DLD1 (cell line): ENCODE measurements around the gene RCL1.
"Not testable (repeated sequence)": the region's sequence is repeated elsewhere in the genome, so short reads cannot be mapped to it uniquely, and the experiment has no call there.

Experiments used
- in situ Hi-C: cut with HindIII; loops from 2 replicates; pipeline ENCODE4 v1.10.0; 2017; ENCODE audit warnings: low sequenced_read_pairs

RCL1 gene

GRCh38 chr9:4792572-4793458 lies at the start of gene RCL1:
Gene RCL1 (plus strand): TSS chr9:4792944. CDS start chr9:4793092, 148 bp downstream.
- in situ Hi-C loops: no loop called here

- in situ Hi-C loops: no loop called here
These were observed 49.4 kb upstream of the RCL1 start for GRCh38 chr9:4743131-4743875.

- in situ Hi-C loops: no loop called here
These were observed 46.3 kb upstream of the RCL1 start for GRCh38 chr9:4746278-4747030.

- in situ Hi-C loops: no loop called here
These were observed 44.1 kb upstream of the RCL1 start for GRCh38 chr9:4748612-4749011.

GRCh38 chr9:4750023-4750673 lies 42.6 kb upstream of the RCL1 start:
- in situ Hi-C loops: no loop called here

- in situ Hi-C loops: not testable (repeated sequence)
These were observed 38.2 kb upstream of the RCL1 start for GRCh38 chr9:4754530-4754929.

- in situ Hi-C loops: no loop called here
These were observed 37.6 kb upstream of the RCL1 start for GRCh38 chr9:4755026-4755609.

- in situ Hi-C loops: no loop called here
These were observed 36.3 kb upstream of the RCL1 start for GRCh38 chr9:4756420-4756819.

- in situ Hi-C loops: no loop called here
These were observed 32.6 kb upstream of the RCL1 start for GRCh38 chr9:4760122-4760521.

GRCh38 chr9:4762108-4762885 lies 30.4 kb upstream of the RCL1 start:
- in situ Hi-C loops: no loop called here

- in situ Hi-C loops: no loop called here
These were observed 29.7 kb upstream of the RCL1 start for GRCh38 chr9:4762886-4763541.

- in situ Hi-C loops: no loop called here
These were observed 28.7 kb upstream of the RCL1 start for GRCh38 chr9:4764033-4764432.

GRCh38 chr9:4768681-4769080 lies 24.1 kb upstream of the RCL1 start:
- in situ Hi-C loops: no loop called here

- in situ Hi-C loops: no loop called here
These were observed 23.2 kb upstream of the RCL1 start for GRCh38 chr9:4769321-4770080.

- in situ Hi-C loops: no loop called here
These were observed 21.0 kb upstream of the RCL1 start for GRCh38 chr9:4771788-4772187.

- in situ Hi-C loops: no loop called here
These were observed 18.5 kb upstream of the RCL1 start for GRCh38 chr9:4774209-4774608.

GRCh38 chr9:4774958-4775357 lies 17.8 kb upstream of the RCL1 start:
- in situ Hi-C loops: not testable (repeated sequence)

- in situ Hi-C loops: no loop called here
These were observed 12.1 kb upstream of the RCL1 start for GRCh38 chr9:4780651-4781050.
